ENCODE measurements around the gene TMEM141.
"Not testable (repeated sequence)": the region's sequence is repeated elsewhere in the genome, so short reads cannot be mapped to it uniquely, and the experiment has no call there.

TMEM141 gene

DNA sequence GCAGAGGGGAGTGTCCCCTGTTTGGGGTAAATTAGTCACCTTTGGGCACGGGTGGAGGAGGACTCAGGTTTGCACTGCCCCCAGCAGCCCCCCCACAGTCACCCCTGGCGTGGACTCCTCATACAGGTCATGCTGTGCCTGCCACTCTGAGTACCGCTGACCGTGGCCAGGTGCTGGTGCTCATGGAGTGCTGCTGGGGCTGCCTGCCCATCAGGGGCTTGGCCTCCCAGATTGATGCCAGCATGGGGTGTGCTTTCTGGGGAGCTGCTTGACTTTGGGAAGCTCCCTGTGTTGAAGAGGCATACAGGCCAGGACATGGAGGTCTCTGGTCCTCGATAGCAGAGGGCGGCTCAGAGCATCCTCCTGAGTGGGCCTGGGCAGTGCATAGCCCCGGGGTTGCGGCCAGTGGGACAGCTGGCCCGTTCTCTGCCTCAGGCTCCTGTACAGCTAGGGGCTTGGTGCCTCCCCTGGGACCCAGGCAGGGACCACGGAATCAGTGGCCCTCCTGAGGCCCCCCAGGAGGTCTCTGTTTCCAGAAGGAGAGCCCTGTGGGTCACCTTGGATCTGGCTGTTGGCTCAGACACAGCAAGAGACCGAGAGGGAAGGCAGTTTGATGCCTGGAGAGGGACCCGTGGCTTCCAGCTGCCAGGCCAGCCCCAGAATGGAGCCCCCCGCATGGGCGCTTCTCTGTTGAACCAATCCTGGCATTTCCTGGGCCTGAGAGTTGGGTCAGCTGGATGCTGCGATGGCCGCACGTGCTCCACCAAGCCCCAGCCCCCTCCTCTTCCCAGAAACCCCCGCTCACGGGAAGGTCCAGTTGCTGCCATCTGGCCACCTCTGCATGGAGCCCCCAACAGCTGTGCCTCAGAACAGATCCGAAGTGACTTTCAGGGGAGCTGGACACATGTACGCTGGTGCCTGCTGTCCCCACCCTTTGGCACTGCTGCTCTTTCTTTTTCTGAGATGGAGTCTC, 45.1 kb downstream of the TMEM141 start:
- Mint-ChIP-seq H3K27me3 (no peaks in the 10 kb centered on the region), H3K36me3 (peaks cover 3% of the 10 kb centered on the region), H3K27ac (no peak overlapping the region), H3K9me3 (ENCODE audit: low read depth) (no peaks in the 10 kb centered on the region), H3K4me1 (ENCODE audit: low read depth) (peaks cover 3% of the 10 kb centered on the region), H3K4me3 (no peak overlapping the region)

DNA sequence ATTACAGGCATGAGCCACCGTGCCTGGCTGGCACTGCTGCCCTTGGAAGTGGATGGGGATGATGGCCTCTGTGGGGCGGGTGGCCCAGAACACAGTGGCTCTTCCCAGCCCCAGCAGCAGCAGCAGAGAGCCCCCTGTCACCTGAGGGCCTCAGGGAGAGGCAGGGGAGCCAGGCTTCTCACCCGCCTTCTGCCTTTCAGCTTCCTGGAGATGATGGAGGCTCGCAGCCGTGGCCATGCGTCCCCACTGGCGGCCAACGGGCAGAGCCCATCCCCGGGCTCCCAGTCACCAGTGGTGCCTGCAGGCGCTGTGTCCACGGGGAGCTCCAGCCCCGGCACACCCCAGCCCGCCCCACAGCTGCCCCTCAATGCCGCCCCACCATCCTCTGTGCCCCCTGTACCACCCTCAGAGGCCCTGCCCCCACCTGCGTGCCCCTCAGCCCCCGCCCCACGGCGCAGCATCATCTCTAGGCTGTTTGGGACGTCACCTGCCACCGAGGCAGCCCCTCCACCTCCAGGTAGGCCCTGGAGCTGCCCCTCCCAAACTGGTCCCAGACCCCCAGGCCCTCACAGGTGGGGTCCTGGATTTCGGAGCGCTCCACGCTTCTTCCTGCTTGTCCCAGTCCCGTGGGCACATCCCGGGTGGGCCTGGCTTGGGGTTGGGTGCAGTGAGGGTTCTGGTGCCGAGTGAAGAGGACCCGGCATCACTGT, 46.2 kb downstream of the TMEM141 start:
- peaks cover 6% of the 10 kb centered on the region for H3K4me1 Mint-ChIP-seq (ENCODE audit: low read depth)
- no peaks in the 10 kb centered on the region for H3K9me3 Mint-ChIP-seq (ENCODE audit: low read depth)
- H3K27me3 Mint-ChIP-seq: no peaks in the 10 kb centered on the region
- H3K4me3 Mint-ChIP-seq: no peak overlapping the region
- H3K36me3 Mint-ChIP-seq: peaks cover 3% of the 10 kb centered on the region
- H3K27ac Mint-ChIP-seq: no peak overlapping the region

DNA sequence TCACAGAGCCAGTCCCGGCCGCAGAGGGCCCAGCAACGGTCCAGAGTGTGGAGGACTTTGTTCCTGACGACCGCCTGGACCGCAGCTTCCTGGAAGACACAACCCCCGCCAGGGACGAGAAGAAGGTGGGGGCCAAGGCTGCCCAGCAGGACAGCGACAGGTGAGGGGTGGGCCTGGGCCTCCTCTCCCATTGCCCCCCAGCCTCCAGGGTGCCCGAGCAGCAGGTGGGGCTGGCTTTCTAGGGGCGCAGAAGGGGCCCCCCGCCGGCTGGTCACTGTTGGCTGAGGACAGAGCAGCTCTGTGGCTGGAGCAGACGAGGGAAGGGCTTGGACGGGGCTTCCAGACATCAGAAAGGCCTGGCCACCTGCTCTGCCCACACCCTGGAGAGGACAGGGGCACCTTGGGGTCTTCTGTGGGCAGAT, 46.7 kb downstream of the TMEM141 start:
- H3K9me3 Mint-ChIP-seq (ENCODE audit: low read depth); H3K36me3 Mint-ChIP-seq; H3K27ac Mint-ChIP-seq; H3K27me3 Mint-ChIP-seq; H3K4me1 Mint-ChIP-seq (ENCODE audit: low read depth); H3K4me3 Mint-ChIP-seq: not testable (repeated sequence)

DNA sequence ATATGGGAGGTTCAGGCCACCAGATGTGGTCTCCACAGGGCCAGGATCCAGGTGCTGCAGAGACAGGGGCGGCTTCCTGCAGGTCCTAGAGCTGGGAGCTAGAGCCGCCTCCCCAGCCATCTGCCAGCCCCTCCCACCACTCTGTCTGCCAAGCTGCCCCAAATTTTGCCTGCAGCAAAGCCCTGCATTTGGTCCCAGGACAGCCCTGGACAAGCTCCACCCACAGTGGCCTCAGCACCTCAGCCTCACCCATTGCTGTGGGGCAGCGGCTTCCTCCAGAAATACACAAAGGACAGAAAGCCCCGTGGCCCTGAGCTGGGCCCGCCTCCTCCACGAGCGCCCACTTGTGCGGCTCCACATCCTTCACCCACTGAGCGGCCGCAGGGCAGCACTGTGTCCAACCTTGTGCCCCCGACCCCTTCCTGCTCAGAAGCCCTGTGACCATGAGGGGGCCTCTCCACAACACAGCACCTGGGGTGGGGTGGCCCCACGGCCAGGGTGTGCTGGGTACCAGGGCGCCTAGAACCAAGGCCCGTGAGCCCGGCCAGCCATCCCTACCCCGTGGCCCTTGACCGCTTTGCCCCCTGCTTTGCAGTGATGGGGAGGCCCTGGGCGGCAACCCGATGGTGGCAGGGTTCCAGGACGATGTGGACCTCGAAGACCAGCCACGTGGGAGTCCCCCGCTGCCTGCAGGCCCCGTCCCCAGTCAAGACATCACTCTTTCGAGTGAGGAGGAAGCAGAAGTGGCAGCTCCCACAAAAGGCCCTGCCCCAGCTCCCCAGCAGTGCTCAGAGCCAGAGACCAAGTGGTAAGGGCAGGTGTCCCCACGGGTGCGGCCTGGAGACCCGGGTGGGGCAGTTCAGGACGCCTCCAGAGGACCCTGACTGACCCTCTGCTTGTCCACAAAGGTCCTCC, 47.4 kb downstream of the TMEM141 start:
- Mint-ChIP-seq H3K27ac (no peak overlapping the region), H3K9me3 (ENCODE audit: low read depth) (no peaks in the 10 kb centered on the region), H3K36me3 (peaks cover 3% of the 10 kb centered on the region), H3K4me1 (ENCODE audit: low read depth) (peaks cover 10% of the 10 kb centered on the region), H3K4me3 (no peak overlapping the region), H3K27me3 (no peaks in the 10 kb centered on the region)

DNA sequence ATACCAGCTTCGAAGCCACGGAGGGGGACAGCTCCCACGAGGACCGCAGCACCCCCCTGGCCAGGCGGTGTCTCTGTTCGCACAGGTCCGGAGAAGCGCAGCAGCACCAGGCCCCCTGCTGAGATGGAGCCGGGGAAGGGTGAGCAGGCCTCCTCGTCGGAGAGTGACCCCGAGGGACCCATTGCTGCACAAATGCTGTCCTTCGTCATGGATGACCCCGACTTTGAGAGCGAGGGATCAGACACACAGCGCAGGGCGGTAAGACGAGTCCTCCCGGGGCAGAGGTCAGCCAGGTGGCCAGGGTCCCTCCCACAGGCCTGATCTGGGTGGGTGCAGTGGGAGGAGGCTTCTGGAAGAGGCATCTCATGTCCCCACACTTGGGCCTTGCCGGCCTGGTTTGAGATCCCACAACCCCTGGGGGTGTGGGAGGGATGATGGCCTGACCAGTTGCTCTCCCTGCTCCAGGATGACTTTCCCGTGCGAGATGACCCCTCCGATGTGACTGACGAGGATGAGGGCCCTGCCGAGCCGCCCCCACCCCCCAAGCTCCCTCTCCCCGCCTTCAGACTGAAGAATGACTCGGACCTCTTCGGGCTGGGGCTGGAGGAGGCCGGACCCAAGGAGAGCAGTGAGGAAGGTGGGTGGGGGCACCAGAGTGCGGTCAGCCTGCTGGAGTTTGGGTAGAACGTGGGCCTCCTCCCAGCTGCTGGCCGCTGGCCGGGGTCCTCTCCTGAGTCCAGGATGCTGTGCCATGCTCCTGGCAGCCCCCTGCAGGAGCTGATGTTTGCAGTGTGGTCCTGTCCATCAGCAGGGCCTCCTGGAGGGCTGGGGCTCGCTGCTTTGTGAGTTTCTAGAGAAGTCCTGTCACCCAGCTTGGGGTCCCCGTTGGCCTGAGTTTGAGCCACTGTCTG, 48.3 kb downstream of the TMEM141 start:
- peaks cover 11% of the 10 kb centered on the region for H3K4me1 Mint-ChIP-seq (ENCODE audit: low read depth)
- H3K4me3 Mint-ChIP-seq: no peak overlapping the region
- H3K9me3 Mint-ChIP-seq (ENCODE audit: low read depth): no peaks in the 10 kb centered on the region
- H3K27ac Mint-ChIP-seq: peak overlapping the region; percentile 54
- no peaks in the 10 kb centered on the region for H3K27me3 Mint-ChIP-seq
- H3K36me3 Mint-ChIP-seq: peaks cover 3% of the 10 kb centered on the region

DNA sequence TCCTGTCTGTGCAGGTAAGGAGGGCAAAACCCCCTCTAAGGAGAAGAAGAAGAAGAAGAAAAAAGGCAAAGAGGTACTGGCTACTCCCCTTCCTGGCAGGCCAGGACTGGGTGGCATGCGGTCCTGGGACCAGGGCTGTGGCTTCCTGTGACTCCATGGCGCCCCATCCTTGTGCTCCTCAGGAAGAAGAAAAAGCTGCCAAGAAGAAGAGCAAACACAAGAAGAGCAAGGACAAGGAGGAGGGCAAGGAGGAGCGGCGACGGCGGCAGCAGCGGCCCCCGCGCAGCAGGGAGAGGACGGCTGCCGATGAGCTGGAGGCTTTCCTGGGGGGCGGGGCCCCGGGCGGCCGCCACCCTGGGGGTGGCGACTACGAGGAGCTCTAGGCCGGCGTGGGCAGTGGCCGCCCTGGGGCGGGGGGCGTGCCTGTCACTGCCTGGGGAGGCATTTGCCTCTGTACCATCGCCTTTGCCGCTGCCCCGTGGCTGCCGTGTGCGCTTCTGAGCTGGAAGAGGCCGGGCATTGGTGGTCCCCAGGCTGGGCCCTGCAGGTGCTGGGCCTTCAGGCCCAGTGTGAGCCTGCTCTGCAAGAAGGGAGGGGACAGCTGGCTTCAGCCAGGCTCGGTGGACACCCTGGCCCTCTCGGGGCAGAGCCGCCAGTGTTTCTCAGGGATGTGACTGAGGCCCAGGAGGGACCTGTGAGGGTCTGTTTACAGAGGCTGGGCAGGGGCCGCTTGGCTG, 49.2 kb downstream of the TMEM141 start:
- Mint-ChIP-seq H3K36me3 (peaks cover 3% of the 10 kb centered on the region), H3K27me3 (no peaks in the 10 kb centered on the region), H3K4me3 (no peak overlapping the region), H3K9me3 (ENCODE audit: low read depth) (no peaks in the 10 kb centered on the region), H3K4me1 (ENCODE audit: low read depth) (peaks cover 12% of the 10 kb centered on the region), H3K27ac (peak overlapping the region; percentile 54)

DNA sequence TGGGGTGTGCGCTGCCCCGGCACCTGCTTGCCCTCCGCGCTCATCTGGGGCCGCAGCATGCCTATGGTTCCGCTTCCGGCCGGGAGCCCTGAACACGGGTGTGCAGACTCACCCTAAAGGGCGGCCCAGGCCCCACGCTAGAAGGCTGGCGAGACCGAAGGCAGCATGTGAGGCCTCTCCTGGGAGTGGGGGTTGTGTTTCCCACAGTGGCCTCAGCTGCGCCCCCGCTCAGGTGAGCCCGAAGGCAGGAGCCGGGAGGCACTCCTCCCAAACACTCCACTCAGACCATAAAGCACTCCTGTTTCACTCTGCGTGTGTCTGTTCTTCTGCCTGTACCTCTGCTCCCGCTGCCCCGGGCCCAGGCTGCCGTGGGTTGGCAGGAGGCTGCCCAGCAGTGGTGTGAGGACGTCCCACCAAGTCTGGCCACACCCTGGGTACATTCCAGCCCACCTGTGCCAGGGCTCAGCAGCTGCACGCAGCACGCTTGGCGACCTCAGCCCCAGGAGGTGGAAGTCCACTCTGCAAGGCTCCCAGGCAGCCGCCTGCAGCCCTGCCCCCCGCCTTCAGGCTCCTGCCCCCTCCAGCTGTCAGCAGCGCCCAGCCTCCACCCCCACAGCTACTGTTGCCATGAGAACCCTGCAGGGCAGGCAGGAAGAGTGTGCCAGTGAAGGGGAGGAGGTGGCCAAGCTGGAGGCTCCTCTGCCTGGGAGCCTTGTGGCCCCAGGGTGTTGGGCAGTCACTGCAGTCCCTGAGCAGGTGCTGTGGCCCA, 49.9 kb downstream of the TMEM141 start:
- H3K27me3 Mint-ChIP-seq: no peaks in the 10 kb centered on the region
- peaks cover 12% of the 10 kb centered on the region for H3K4me1 Mint-ChIP-seq (ENCODE audit: low read depth)
- H3K27ac Mint-ChIP-seq: no peak overlapping the region
- no peak overlapping the region for H3K4me3 Mint-ChIP-seq
- peaks cover 3% of the 10 kb centered on the region for H3K36me3 Mint-ChIP-seq
- no peaks in the 10 kb centered on the region for H3K9me3 Mint-ChIP-seq (ENCODE audit: low read depth)

DNA sequence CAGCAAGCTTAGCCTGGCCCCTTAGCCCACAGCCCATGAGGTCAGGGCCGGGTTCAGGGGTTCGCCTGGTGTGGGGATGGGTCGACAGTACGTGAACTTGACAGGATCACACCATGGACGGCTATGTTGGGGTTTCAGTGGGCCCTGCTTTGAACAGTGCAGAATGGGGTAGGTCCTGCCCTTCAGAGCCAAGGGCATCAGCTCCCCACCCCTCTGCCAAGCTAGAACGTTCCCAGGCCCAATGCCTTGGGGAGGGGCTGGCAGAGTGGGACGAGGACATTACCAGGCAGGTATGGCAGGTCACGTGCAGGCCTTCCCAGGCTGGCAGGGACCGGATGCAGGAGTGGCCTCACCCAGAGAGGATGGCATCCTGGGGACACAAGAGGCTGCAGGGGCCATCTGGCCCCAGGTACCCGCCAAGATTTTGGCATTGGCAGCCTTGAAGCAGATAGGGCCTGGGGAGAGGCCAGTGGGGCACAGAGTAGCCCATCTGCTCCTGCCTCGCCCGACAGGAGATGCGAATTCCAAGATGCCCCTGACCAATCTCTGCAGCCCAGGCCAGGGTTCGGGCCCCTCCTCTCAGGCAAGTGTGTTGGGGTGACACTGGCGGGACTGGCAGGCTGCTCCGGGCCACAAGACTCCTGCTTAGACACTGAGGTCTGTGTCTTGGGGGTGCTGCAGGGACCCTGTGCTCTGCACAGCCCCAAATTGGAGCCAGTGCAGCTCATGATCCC, 50.7 kb downstream of the TMEM141 start:
- H3K27me3 Mint-ChIP-seq; H3K9me3 Mint-ChIP-seq (ENCODE audit: low read depth); H3K27ac Mint-ChIP-seq; H3K36me3 Mint-ChIP-seq: not testable (repeated sequence)
- peaks cover 14% of the 10 kb centered on the region for H3K4me1 Mint-ChIP-seq (ENCODE audit: low read depth)
- H3K4me3 Mint-ChIP-seq: peak overlapping the region; percentile 75

DNA sequence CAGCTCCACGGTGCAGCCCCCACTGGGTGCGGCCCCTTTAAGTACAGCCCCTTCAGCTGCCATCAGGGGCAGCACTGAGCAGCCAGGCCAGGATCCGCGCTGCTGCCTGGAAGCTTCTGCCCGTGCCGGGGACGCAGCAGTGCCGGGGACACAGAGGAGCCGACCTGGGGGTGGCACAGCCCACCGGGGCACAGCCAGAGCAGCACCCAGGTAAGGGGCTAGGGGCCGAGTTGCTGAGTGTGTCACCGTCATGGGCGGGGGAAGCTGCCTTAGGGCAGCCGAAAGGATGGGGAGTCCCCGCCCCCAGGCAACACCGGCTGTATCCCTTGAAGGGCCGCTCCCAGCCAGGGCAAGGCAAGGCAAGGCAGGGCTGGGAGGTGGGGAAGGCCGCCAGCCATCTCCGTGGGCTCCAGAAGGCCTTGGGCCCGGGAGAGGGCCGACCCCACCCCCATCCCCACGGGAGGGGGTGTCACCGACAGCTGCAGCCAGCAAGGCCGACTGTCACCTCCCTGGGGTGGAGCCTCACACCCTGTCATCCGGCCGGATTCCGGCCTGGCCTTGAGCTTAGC, 51.3 kb downstream of the TMEM141 start, which contains the start of gene AJM1:
Gene AJM1 (plus strand): TSS at position 99 of the 569 bp plus-strand sequence. CDS start 1,937 bp downstream, outside the sequence.
- peak within 1 kb of the TSS; percentile 75 for H3K4me3 Mint-ChIP-seq
- not testable (repeated sequence) for H3K27me3 Mint-ChIP-seq; H3K27ac Mint-ChIP-seq; H3K36me3 Mint-ChIP-seq; H3K9me3 Mint-ChIP-seq (ENCODE audit: low read depth)
- H3K4me1 Mint-ChIP-seq (ENCODE audit: low read depth): peaks cover 14% of the 10 kb centered on the region

Data from activated naive CD8-positive, alpha-beta T cell (primary cell).